Ishikawa (cell line): Measurements from ENCODE around the gene CD99.

Experiments
- CEBPB ChIP-seq: IDR thresholded peaks from 2 replicates; pipeline ENCODE4 v1.6.1; 2012
- CREB1 ChIP-seq: IDR thresholded peaks from 2 replicates; pipeline ENCODE4 v1.6.1; 2012; ENCODE audit warnings: low read depth
- EGR1 ChIP-seq: IDR thresholded peaks from 2 replicates; pipeline ENCODE4 v1.6.1; 2012
- EP300 ChIP-seq: IDR thresholded peaks from 2 replicates; pipeline ENCODE4 v1.6.1; 2012; ENCODE audit warnings: borderline replicate concordance
- FOXM1 ChIP-seq: IDR thresholded peaks from 2 replicates; pipeline ENCODE4 v1.6.1; 2012; ENCODE audit warnings: low read depth, borderline replicate concordance
- MAX ChIP-seq: IDR thresholded peaks from 2 replicates; pipeline ENCODE4 v1.6.1; 2012
- NFIC ChIP-seq: IDR thresholded peaks from 2 replicates; pipeline ENCODE4 v1.6.1; 2012
- RAD21 ChIP-seq: IDR thresholded peaks from 2 replicates; pipeline ENCODE4 v1.6.1; 2012; ENCODE audit warnings: low read depth
- REST ChIP-seq: IDR thresholded peaks from 2 replicates; pipeline ENCODE4 v1.6.1; 2012; ENCODE audit warnings: low read depth, mild to moderate bottlenecking
- TAF1 ChIP-seq: IDR thresholded peaks from 2 replicates; pipeline ENCODE4 v1.6.1; 2012; ENCODE audit warnings: low read depth, mild to moderate bottlenecking
- TCF12 ChIP-seq: IDR thresholded peaks from 2 replicates; pipeline ENCODE4 v1.6.1; 2012; ENCODE audit warnings: low read depth
- TEAD4 ChIP-seq: IDR thresholded peaks from 2 replicates; pipeline ENCODE4 v1.6.1; 2012
- USF1 ChIP-seq: IDR thresholded peaks from 2 replicates; pipeline ENCODE4 v1.6.1; 2012
- YY1 ChIP-seq: IDR thresholded peaks from 2 replicates; pipeline ENCODE4 v1.6.1; 2012; ENCODE audit warnings: low read depth

- TF ChIP-seq MAX, result no peak
- TF ChIP-seq TEAD4, result no peak
- TF ChIP-seq CEBPB, result no peak
- no peak for TF ChIP-seq USF1
- no peak for TF ChIP-seq EP300
- no peak for TF ChIP-seq REST
- TF ChIP-seq RAD21, result no peak
- TF ChIP-seq CREB1, result no peak
- TF ChIP-seq YY1, result no peak
- TF ChIP-seq FOXM1, result no peak
- TF ChIP-seq NFIC, result no peak
- no peak for TF ChIP-seq EGR1
- TF ChIP-seq TAF1, result no peak
- no peak for TF ChIP-seq TCF12
Observed at GRCh38 chrX:2732076-2732475, 41.0 kb downstream of the CD99 start.
